GM12878 (cell line): Measurements from ENCODE around the gene SRMS. TPM values are rescaled to one million over a fixed set of nuclear protein-coding genes. Genes with fewer than 3 reads are reported as not detected.

Experiments used
- ATAC-seq: fragments of 200-7000 bp; cut with Tn5 transposase; 3 replicates; pipeline ENCODE4 v1.9.1; 2020; ENCODE audit warnings: mild to moderate bottlenecking, moderate library complexity
- BruUV-seq: library from RNA; stranded (reverse); fragments of 400-500 nt; replicated peaks from 2 replicates; lab custom pipeline; 2021; lab: Mats Ljungman, UMichigan
- CTCF ChIA-PET: fragments of 300-600 bp; sonication (Branson Sonifier 250); formaldehyde crosslinking; extraction: SDS; loops from one replicate; lab custom pipeline; 2021; ENCODE audit warnings: inconsistent platforms; lab: Yijun Ruan, JAX
- POLR2A ChIA-PET: fragments of 350-600 bp; formaldehyde crosslinking; extraction: SDS; loops from one replicate; lab custom pipeline; 2021; ENCODE audit warnings: inconsistent platforms; lab: Charles Lee
- RAD21 ChIA-PET: fragments of 300-600 bp; sonication (Branson Sonifier 250); formaldehyde crosslinking; loops from one replicate; lab custom pipeline; 2023; ENCODE audit warnings: antibody characterized with exemption; ENCODE audit not compliant: unreplicated experiment; lab: Charles Lee
- SMC1A ChIA-PET: fragments of 300-600 bp; sonication (Branson Sonifier 250); formaldehyde crosslinking; loops from one replicate; lab custom pipeline; 2023; ENCODE audit not compliant: unreplicated experiment, uncharacterized antibody; lab: Charles Lee
- DNase-seq: peaks from one replicate; pipeline ENCODE4 v3.0.0-alpha.2; 2011; ENCODE audit warnings: low read depth, low spot score
- FAIRE-seq: peaks from 3 replicates; lab custom pipeline; 2011; peaks lifted over from hg19 to GRCh38; lab: Jason Lieb, UNC
- H2AFZ ChIP-seq: 2 replicates; pipeline ENCODE4 v1.6.0; 2011; ENCODE audit warnings: low read depth, low read length, control low read depth; ENCODE audit not compliant: control insufficient read depth
- H3K27ac ChIP-seq: 2 replicates; pipeline ENCODE4 v1.5.1; 2011; ENCODE audit warnings: control low read depth; ENCODE audit not compliant: control insufficient read depth, insufficient read depth
- H3K27me3 ChIP-seq, 2 experiments: replicated peaks in 1 of 2; 2 replicates each; pipeline versions ENCODE4 v1.6.0 to v1.6.1; 2011; ENCODE audit warnings: low read length in 1 of 2; ENCODE audit not compliant: control insufficient read depth in 2 of 2, insufficient read depth in 2 of 2
- H3K36me3 ChIP-seq, 2 experiments: 2 replicates each; pipeline ENCODE4 v1.5.1; 2011; ENCODE audit warnings: low read length in 1 of 2; ENCODE audit not compliant: control insufficient read depth in 2 of 2, insufficient read depth in 2 of 2
- H3K4me1 ChIP-seq: 2 replicates; pipeline ENCODE4 v1.6.1; 2011; ENCODE audit warnings: mild to moderate bottlenecking, low read length, moderate library complexity, mixed read lengths; ENCODE audit not compliant: control insufficient read depth, insufficient read depth
- H3K4me2 ChIP-seq: 2 replicates; pipeline ENCODE4 v1.6.0; 2011; ENCODE audit warnings: control low read depth; ENCODE audit not compliant: control insufficient read depth, insufficient read depth
- H3K4me3 ChIP-seq: fragments of 200-600 bp; sonication (generic); 2 replicates; pipeline ENCODE4 v1.5.1; 2016
- H3K79me2 ChIP-seq: 2 replicates; pipeline ENCODE4 v1.6.0; 2011; ENCODE audit warnings: low read length; ENCODE audit not compliant: control insufficient read depth, insufficient read depth
- H3K9ac ChIP-seq: 2 replicates; pipeline ENCODE4 v1.8.0; 2011; ENCODE audit warnings: low read length, control low read depth, mixed read lengths; ENCODE audit not compliant: control insufficient read depth, insufficient read depth
- H3K9me3 ChIP-seq: replicated peaks from 3 replicates; pipeline ENCODE4 v1.5.1; 2011; ENCODE audit warnings: mild to moderate bottlenecking, low read length; ENCODE audit not compliant: control insufficient read depth, insufficient read depth
- H4K20me1 ChIP-seq: 2 replicates; pipeline ENCODE4 v1.6.0; 2011; ENCODE audit not compliant: control insufficient read depth, insufficient read depth
- EZH2 ChIP-seq: IDR thresholded peaks from 2 replicates; pipeline ENCODE4 v1.6.1; 2012; ENCODE audit warnings: low read depth, mild to moderate bottlenecking, control low read depth, inconsistent platforms, low read length, borderline replicate concordance; ENCODE audit not compliant: control insufficient read depth
- GABPA ChIP-seq: IDR thresholded peaks from 2 replicates; pipeline ENCODE4 v1.6.1; 2014; ENCODE audit warnings: antibody characterized with exemption, low read depth, mild to moderate bottlenecking, inconsistent platforms
- MLLT1 ChIP-seq: fragments of 450-650 bp; IDR thresholded peaks from 2 replicates; pipeline ENCODE4 v1.6.1; 2016; ENCODE audit warnings: mild to moderate bottlenecking
- POLR2A ChIP-seq: IDR thresholded peaks from 2 replicates; pipeline ENCODE4 v1.6.1; 2011; ENCODE audit warnings: low read depth, mild to moderate bottlenecking, low read length
- SUPT20H ChIP-seq: IDR thresholded peaks from 2 replicates; pipeline ENCODE4 v1.6.1; 2011; ENCODE audit warnings: low read depth, mild to moderate bottlenecking, low read length, moderate library complexity, borderline replicate concordance; ENCODE audit not compliant: control insufficient read depth
- WGBS: methylation state at CpG from one replicate; pipeline ENCODE4 v1.1.6; 2016; ENCODE audit warnings: low lambda C conversion rate; ENCODE audit not compliant: insufficient replicate concordance, insufficient coverage; ENCODE audit errors: missing lambda C conversion rate; 5-methylcytosine and 5-hydroxymethylcytosine counted together
- in situ Hi-C: fragments of 300-500 bp; cut with MboI; formaldehyde crosslinking; loops from 9 replicates; pipeline ENCODE4 v1.14.3; 2018; ENCODE audit warnings: mixed read lengths
- intact Hi-C: fragments of 100-400 bp; cut with micrococcal nuclease; formaldehyde crosslinking; loops from one replicate; pipeline ENCODE4 v1.14.2; 2022; ENCODE audit not compliant: unreplicated experiment
- polyA plus RNA-seq, 11 experiments: library from polyadenylated mRNA; depleted of rRNA in 4 of 11; unstranded in 6 of 11; stranded (reverse) in 5 of 11; fragments of >200 nt; fragmentation: Nextera tagmentation in 4 of 11; fragmentation: Illumina TruSeq in 1 of 11; extraction: Ambion mirVana in 4 of 11; extraction: Trizol in 1 of 11; gene quantifications; 1 replicate in 1 of 11; 2 replicates in 10 of 11; pipeline versions ENCODE4 v1.2.1 to v1.2.3, GENCODE V29; 2011 to 2016; ENCODE audit warnings: inconsistent platforms in 2 of 11, missing spikeins in 2 of 11, low read depth in 1 of 11
- total RNA-seq, 4 experiments: library from RNA; depleted of rRNA in 3 of 4; stranded (reverse); fragments of >200 nt in 3 of 4; fragmentation: Illumina TruSeq in 1 of 4; extraction: Trizol in 1 of 4; gene quantifications; 2 replicates each; pipeline versions ENCODE4 v1.2.1 to v1.2.3, GENCODE V29; 2013 to 2021
- TF ChIP-seq, protein P1 (sequence below): IDR thresholded peaks from 2 replicates; pipeline ENCODE4 v1.6.1; 2011; ENCODE audit warnings: borderline replicate concordance, low read depth, mild to moderate bottlenecking, moderate library complexity, low read length; ENCODE audit not compliant: insufficient read depth, poor library complexity, severe bottlenecking

SRMS gene
- total and polyA plus RNA-seq, 10 of the 15 experiments (the other 5 are each of a cell fraction or from before 2014, with no cell fraction given): not detected

GRCh38 chr20:63556873-63557478 is 9.4 kb upstream of the SRMS start:
- H3K4me1 ChIP-seq: peaks cover 21% of the 10 kb centered on the region

DNA sequence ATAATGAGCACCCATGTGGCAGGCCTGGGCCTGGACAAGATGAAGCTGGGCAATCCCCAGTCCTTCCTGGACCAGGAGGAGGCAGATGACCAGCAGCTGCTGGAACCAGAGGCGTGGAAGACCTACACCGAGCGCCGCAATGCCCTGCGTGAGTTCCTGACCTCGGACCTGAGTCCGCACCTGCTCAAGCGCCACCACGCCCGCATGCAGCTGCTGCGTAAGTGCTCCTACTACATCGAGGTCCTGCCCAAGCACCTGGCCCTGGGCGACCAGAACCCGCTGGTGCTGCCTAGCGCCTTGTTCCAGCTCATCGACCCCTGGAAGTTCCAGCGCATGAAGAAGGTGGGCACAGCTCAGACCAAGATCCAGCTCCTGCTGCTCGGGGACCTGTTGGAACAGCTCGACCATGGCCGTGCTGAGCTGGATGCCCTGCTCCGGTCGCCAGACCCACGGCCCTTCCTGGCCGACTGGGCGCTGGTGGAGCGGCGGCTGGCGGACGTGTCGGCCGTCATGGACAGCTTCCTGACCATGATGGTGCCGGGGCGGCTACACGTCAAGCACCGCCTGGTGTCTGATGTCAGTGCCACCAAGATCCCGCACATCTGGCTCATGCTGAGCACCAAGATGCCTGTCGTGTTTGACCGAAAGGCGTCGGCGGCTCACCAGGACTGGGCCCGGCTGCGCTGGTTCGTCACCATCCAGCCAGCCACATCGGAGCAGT is 8.3 kb upstream of the SRMS start:
- WGBS: 85% methylated on average over 45 of the region's 45 CpGs
- BruUV-seq: no TSS peak
- Histone ChIP-seq H4K20me1 (no peaks in the 10 kb centered on the region; the same call in 1 of the 2 replicates), H2AFZ (no peak overlapping the region), H3K9me3 (no peaks in the 10 kb centered on the region; the same call in 2 of the 3 replicates), H3K4me1 (peaks cover 22% of the 10 kb centered on the region), H3K9ac (no peak overlapping the region), H3K4me3 (no peak overlapping the region), H3K27ac (no peak overlapping the region), H3K27me3 (no peaks in the 10 kb centered on the region), H3K4me2 (no peak overlapping the region), H3K36me3 (no peaks in the 10 kb centered on the region), H3K79me2 (no peaks in the 10 kb centered on the region)
- POLR2A ChIA-PET: interaction anchor here (1.1 to 1.7 kb wide), 4 partner anchors 15 to 19 kb away, joined by 3 to 6 read pairs (median 4); partner anchors contain the start of gene HELZ2
- in situ Hi-C loops (no loop called here), intact Hi-C loops (no loop called here)
- FAIRE-seq (no peak), DNase-seq (no peak), ATAC-seq (no peak)
- RAD21 ChIA-PET: interaction anchor here (1.2 to 2.2 kb wide), 3 partner anchors 17 to 86 kb away, joined by 4 to 17 read pairs (median 8); partner anchors contain the start of genes HELZ2 and PTK6
- TF ChIP-seq MLLT1 (no peak), GABPA (no peak), EZH2 (no peak)
- TF ChIP-seq, protein P1, sequence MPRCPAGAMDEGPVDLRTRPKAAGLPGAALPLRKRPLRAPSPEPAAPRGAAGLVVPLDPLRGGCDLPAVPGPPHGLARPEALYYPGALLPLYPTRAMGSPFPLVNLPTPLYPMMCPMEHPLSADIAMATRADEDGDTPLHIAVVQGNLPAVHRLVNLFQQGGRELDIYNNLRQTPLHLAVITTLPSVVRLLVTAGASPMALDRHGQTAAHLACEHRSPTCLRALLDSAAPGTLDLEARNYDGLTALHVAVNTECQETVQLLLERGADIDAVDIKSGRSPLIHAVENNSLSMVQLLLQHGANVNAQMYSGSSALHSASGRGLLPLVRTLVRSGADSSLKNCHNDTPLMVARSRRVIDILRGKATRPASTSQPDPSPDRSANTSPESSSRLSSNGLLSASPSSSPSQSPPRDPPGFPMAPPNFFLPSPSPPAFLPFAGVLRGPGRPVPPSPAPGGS: no peak
- CTCF ChIA-PET: interaction anchor here (1.8 to 2.7 kb wide), 2 partner anchors 18 to 23 kb away, joined by 7 to 9 read pairs; partner anchors contain the start of gene PTK6
- SMC1A ChIA-PET: no interaction called here

More at GRCh38 chr20:63556873-63557478, 9.4 kb upstream of the SRMS start:
- DNase-seq (no peak), FAIRE-seq (no peak), ATAC-seq (no peak)
- POLR2A ChIA-PET: interaction anchor here (1.4 kb wide), 1 partner anchor 16 kb away, joined by 3 read pairs; no protein-coding TSS in a partner anchor
- Histone ChIP-seq H3K9ac (no peak overlapping the region), H3K4me2 (no peak overlapping the region), H3K9me3 (no peaks in the 10 kb centered on the region; the same call in 2 of the 3 replicates), H4K20me1 (no peaks in the 10 kb centered on the region; the same call in 1 of the 2 replicates), H3K27me3 (no peaks in the 10 kb centered on the region), H2AFZ (no peak overlapping the region), H3K36me3 (no peaks in the 10 kb centered on the region; a peak in 1 of 4 replicates), H3K4me3 (no peak overlapping the region), H3K27ac (no peak overlapping the region), H3K79me2 (no peaks in the 10 kb centered on the region)
- CTCF ChIA-PET: interaction anchor here (2.7 kb wide), 1 partner anchor 22 kb away, joined by 7 read pairs; no protein-coding TSS in a partner anchor
- RAD21 ChIA-PET: interaction anchor here (0.7 kb wide), 1 partner anchor 19 kb away, joined by 3 read pairs; no protein-coding TSS in a partner anchor
- no TSS peak for BruUV-seq
- no peak for TF ChIP-seq SUPT20H
- TF ChIP-seq POLR2A: peak; percentile 22; the same call in 1 of the 2 replicates
- WGBS: 78% methylated on average over 23 of the region's 23 CpGs
- intact Hi-C loops (no loop called here), in situ Hi-C loops (no loop called here)
- SMC1A ChIA-PET: no interaction called here
